Measurements from ENCODE around the gene UGT1A1. TPM values are rescaled to one million over a fixed set of nuclear protein-coding genes. Genes with fewer than 3 reads are reported as not detected.

Gene UGT1A1
- total and polyA plus RNA-seq, 2 donors (not counting 3 experiments of a cell fraction or from before 2014, with no cell fraction given), result not detected

DNA sequence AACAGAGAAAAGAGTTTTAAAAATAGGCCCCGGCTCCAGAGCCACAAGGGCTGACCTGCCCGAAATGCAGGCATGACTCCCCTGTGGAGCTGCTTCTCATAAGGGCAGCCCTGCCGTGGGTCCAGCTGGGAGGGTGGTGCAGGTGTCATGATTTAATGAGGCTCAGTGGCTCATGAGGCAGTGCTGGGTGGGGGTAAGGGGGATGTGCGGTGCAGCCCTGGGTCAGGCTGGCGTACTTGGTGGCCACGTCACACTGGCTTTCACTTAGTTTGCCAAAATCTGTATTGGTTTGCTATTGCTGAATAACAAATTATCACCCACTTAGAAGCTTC lies 60.7 kb downstream of the UGT1A1 start:
- FAIRE-seq, result no peak
- intact Hi-C loops (cut with micrococcal nuclease) (no loop called here), dilution Hi-C loops (cut with MboI; ENCODE audit: extremely low pct_ligation_motif_present, low sequenced_read_pairs) (no loop called here)
- Histone ChIP-seq H2AFZ (ENCODE audit: low read depth, low read length) (no peak overlapping the region), H4K20me1 (replicated peaks; ENCODE audit: control insufficient read depth, extremely low read depth, insufficient read depth, low read length) (no peaks in the 10 kb centered on the region), H3K9ac (replicated peaks; ENCODE audit: extremely low read depth, insufficient read depth, low read length) (no peak overlapping the region), H3K4me3 (replicated peaks in 1 of 3; ENCODE audit: insufficient read depth in 1 of 3, low read depth in 1 of 3, low read length in 3 of 3) (no peak overlapping the region), H3K4me2 (ENCODE audit: insufficient read depth, low read length) (no peak overlapping the region), H3K79me2 (ENCODE audit: control insufficient read depth, insufficient read depth, low read length) (no peaks in the 10 kb centered on the region), H3K9me1 (replicated peaks; ENCODE audit: control insufficient read depth, extremely low read depth, insufficient read depth, low read length) (no peaks in the 10 kb centered on the region), H3K4me1 (ENCODE audit: control insufficient read depth, extremely low read depth, insufficient read depth, low read length) (no peaks in the 10 kb centered on the region), H3K9me3 (replicated peaks; ENCODE audit: control insufficient read depth, insufficient read depth, low read length) (no peaks in the 10 kb centered on the region), H3K27ac (ENCODE audit: insufficient read depth, low read depth, low read length) (no peak overlapping the region), H3K36me3 (ENCODE audit: control insufficient read depth in 2 of 2, extremely low read depth in 1 of 2, insufficient read depth in 2 of 2, low read length in 2 of 2) (no peaks in the 10 kb centered on the region), H3K27me3 (ENCODE audit: control insufficient read depth in 2 of 2, insufficient read depth in 2 of 2, low read length in 2 of 2) (no peaks in the 10 kb centered on the region)
- CTCF ChIA-PET, result no interaction called here
- BruUV-seq (replicated peaks), result no TSS peak
- DNase-seq (ENCODE audit: low read depth, low spot score), result no peak
- POLR2A ChIA-PET, result no interaction called here
- TF ChIP-seq POLR2A (IDR thresholded peaks at IDR 0.05; ENCODE audit: low read depth, low read length), result no peak
- TF ChIP-seq, protein P1, sequence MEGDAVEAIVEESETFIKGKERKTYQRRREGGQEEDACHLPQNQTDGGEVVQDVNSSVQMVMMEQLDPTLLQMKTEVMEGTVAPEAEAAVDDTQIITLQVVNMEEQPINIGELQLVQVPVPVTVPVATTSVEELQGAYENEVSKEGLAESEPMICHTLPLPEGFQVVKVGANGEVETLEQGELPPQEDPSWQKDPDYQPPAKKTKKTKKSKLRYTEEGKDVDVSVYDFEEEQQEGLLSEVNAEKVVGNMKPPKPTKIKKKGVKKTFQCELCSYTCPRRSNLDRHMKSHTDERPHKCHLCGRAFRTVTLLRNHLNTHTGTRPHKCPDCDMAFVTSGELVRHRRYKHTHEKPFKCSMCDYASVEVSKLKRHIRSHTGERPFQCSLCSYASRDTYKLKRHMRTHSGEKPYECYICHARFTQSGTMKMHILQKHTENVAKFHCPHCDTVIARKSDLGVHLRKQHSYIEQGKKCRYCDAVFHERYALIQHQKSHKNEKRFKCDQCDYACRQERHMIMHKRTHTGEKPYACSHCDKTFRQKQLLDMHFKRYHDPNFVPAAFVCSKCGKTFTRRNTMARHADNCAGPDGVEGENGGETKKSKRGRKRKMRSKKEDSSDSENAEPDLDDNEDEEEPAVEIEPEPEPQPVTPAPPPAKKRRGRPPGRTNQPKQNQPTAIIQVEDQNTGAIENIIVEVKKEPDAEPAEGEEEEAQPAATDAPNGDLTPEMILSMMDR (IDR thresholded peaks at IDR 0.05; ENCODE audit: extremely low read depth in 1 of 2, insufficient read depth in 1 of 2, low read depth in 1 of 2, low read length in 2 of 2), result no peak
- TF ChIP-seq EZH2 (IDR thresholded peaks at IDR 0.05; ENCODE audit: borderline replicate concordance, low read depth, low read length, severe bottlenecking), result no peak
- no peak for TF ChIP-seq JUN (IDR thresholded peaks at IDR 0.05; ENCODE audit: borderline replicate concordance, insufficient read depth, insufficient read length, low read depth)

DNA sequence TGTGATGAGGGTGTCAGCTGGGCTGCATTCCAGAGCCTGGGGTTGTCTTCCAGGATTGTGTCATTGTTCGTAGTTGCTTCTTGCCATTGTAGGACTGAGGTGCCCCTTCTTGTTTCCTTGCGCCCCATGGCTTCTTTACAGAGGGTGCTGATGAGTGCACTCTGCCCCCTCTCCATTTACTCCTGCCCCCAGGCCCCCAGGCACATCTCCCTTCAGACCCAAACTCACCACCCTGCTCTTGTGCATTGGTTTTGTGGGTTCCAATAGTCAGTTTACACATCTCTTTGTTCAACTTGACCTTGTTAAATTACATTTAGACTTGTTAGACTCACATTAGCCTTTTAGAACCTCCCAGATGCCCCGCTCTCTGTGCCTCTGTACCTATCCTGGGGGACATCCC lies 61.1 kb downstream of the UGT1A1 start:
- Histone ChIP-seq H3K79me2 (ENCODE audit: control insufficient read depth, insufficient read depth, low read length) (no peaks in the 10 kb centered on the region), H3K9me3 (replicated peaks; ENCODE audit: control insufficient read depth, insufficient read depth, low read length) (no peaks in the 10 kb centered on the region), H3K4me1 (ENCODE audit: control insufficient read depth, extremely low read depth, insufficient read depth, low read length) (no peaks in the 10 kb centered on the region), H3K4me3 (replicated peaks in 1 of 3; ENCODE audit: insufficient read depth in 1 of 3, low read depth in 1 of 3, low read length in 3 of 3) (no peak overlapping the region), H3K9ac (replicated peaks; ENCODE audit: extremely low read depth, insufficient read depth, low read length) (no peak overlapping the region), H3K4me2 (ENCODE audit: insufficient read depth, low read length) (no peak overlapping the region), H2AFZ (ENCODE audit: low read depth, low read length) (no peak overlapping the region), H3K36me3 (ENCODE audit: control insufficient read depth in 2 of 2, extremely low read depth in 1 of 2, insufficient read depth in 2 of 2, low read length in 2 of 2) (no peaks in the 10 kb centered on the region), H3K27ac (ENCODE audit: insufficient read depth, low read depth, low read length) (no peak overlapping the region), H3K9me1 (replicated peaks; ENCODE audit: control insufficient read depth, extremely low read depth, insufficient read depth, low read length) (no peaks in the 10 kb centered on the region), H3K27me3 (ENCODE audit: control insufficient read depth in 2 of 2, insufficient read depth in 2 of 2, low read length in 2 of 2) (no peaks in the 10 kb centered on the region), H4K20me1 (replicated peaks; ENCODE audit: control insufficient read depth, extremely low read depth, insufficient read depth, low read length) (no peaks in the 10 kb centered on the region)
- FAIRE-seq, result no peak
- intact Hi-C loops (cut with micrococcal nuclease), result no loop called here
- POLR2A ChIA-PET, result no interaction called here
- BruUV-seq (replicated peaks), result no TSS peak
- TF ChIP-seq JUN (IDR thresholded peaks at IDR 0.05; ENCODE audit: borderline replicate concordance, insufficient read depth, insufficient read length, low read depth) (no peak), FOS (IDR thresholded peaks at IDR 0.05; ENCODE audit: borderline replicate concordance, insufficient read depth, low read length) (no peak), MYC (IDR thresholded peaks at IDR 0.05; ENCODE audit: low read depth, low read length) (no peak), POLR2AphosphoS5 (IDR thresholded peaks at IDR 0.05; ENCODE audit: insufficient read depth, low read depth, low read length) (no peak), EZH2 (IDR thresholded peaks at IDR 0.05; ENCODE audit: borderline replicate concordance, low read depth, low read length, severe bottlenecking) (no peak), POLR2A (IDR thresholded peaks at IDR 0.05; ENCODE audit: low read depth, low read length) (no peak), GATA2 (IDR thresholded peaks at IDR 0.05; ENCODE audit: insufficient read depth, insufficient read length, low read depth, low read length) (no peak)
- TF ChIP-seq, protein P2, sequence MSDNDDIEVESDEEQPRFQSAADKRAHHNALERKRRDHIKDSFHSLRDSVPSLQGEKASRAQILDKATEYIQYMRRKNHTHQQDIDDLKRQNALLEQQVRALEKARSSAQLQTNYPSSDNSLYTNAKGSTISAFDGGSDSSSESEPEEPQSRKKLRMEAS (IDR thresholded peaks at IDR 0.05; ENCODE audit: insufficient read depth, insufficient read length), result no peak
- TF ChIP-seq, protein P1 (IDR thresholded peaks at IDR 0.05; ENCODE audit: extremely low read depth in 1 of 2, insufficient read depth in 1 of 2, low read depth in 1 of 2, low read length in 2 of 2), result no peak
- dilution Hi-C loops (cut with MboI; ENCODE audit: extremely low pct_ligation_motif_present, low sequenced_read_pairs), result no loop called here
- no peak for DNase-seq (ENCODE audit: low read depth, low spot score)
- CTCF ChIA-PET, result no interaction called here

All from endothelial cell of umbilical vein (primary cell).